ENCODE measurements around the gene SNTG2.

GRCh38 chr2:929011-929735, 21.5 kb upstream of the SNTG2 start:
- TF ChIP-seq POLR2A (IDR thresholded peaks at IDR 0.05; ENCODE audit: low read length) = no peak
- TF ChIP-seq GATA1 (IDR thresholded peaks at IDR 0.05; ENCODE audit: low read depth, low read length) = no peak

Measured in erythroblast (primary cell).